ENCODE data around the gene KIF26B. TPM values are rescaled to one million over a fixed set of nuclear protein-coding genes. Genes with fewer than 3 reads are reported as not detected.

KIF26B gene
- total RNA-seq, 1 donor from 2014 or later = 3.8 TPM

DNA sequence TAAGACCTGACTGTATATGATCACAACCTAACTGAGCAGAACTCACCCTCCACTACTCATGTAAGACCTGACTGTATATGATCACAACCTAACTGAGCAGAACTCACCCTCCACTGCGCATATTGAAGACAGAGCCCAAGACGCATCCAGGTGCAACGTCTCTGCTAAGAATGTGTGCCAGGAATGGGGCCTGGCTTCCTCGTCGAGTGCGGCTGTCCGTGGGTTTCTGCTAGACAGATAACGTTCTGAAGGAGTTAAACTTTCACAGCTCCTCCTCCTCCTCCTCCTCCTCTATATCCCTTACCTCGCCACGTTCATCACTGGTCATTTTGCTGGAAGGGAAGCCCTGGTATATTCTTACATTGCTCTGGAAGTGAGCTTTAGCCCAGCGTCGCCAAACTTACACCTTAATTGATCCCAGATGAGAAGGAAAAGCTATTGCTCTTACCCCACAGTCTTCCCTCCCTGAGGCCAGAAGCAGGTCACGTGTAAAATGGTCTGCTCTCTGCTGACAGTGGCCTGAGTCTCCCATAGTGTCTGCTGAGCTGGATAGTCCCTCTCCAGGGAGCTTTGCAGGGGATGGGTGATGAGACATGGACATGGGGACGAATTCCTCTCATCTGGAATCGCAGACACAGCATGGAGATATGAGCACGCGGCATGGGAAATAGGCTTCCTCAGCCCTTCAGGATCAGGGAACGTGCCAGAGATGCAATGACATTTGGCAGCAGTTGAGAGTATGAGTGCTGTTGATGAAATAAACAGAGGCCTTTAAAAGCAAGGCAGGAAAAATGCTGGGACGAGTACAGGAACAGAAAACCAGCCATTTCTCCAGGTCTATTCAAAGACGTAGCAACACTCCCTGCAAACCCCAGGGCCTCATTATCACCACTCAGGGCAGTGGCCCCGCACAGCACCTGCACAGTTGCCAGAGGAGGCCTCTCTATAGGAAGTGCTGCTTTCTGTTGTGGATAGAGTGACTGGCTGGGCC lies 528.1 kb downstream of the KIF26B start:
- peak; percentile 55 for ATAC-seq
- DNase-seq (ENCODE audit: missing footprints) = no peak
- intact Hi-C loops (cut with DNase I) = no loop called here

DNA sequence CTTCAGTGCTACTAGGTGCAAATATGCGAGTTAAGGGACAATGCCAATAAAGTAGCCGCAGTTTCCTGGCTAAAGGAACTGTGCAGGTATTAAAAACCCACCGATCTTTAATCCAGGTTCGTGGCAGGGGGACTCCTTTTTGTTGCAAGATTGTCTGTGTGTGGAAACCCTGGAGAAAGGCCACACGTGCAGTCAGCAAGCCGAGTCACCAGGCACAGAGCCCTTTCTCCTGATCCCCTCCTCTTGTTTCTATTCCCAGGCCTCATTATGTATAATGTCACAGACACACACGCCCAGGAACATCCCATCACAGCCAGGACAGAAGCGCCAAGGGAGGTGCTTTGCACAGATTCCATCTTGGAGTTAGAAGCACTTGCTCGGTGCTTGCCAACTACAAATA lies 528.9 kb downstream of the KIF26B start:
- no peak for ATAC-seq
- intact Hi-C loops (cut with DNase I) = no loop called here
- DNase-seq (ENCODE audit: missing footprints) = no peak

DNA sequence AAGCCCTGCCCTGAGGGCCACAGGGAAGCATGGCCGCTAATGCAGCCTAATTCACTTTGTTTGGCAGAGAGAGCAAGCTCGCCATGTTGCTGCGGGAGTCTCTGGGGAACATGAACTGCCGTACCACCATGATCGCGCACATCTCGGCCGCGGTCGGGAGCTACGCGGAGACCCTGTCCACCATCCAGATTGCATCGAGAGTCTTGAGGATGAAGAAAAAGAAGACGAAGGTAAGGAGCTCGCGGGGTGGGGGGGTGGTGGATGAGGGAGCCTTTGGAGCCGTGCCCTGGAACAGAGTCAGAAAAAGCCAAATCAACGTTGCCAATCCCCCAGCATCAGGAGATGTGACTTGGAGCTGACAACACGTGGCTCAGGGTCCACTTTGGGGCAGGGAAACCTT lies 529.4 kb downstream of the KIF26B start:
- intact Hi-C loops (cut with DNase I) = no loop called here
- DNase-seq (ENCODE audit: missing footprints) (no peak), ATAC-seq (no peak)

DNA sequence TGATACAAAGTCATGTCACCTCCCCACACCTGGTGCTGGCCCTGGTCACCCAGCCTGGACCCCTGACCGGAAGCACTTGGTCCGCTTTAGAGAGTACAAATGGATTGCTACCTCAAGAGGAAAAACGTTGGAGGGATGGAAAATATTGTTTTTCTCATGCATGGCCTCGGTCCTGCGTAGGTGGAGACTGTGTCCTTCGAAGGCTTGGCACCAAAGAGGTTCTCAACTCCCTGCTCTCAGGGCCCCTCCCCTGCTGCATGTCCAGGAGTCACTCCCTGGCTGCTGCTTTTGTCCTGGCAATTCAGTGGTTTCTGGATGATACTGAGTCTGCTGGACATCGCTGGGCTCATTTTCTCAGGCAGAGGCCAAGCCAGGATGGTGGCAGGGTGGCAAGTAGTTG lies 529.8 kb downstream of the KIF26B start:
- ATAC-seq (no peak), DNase-seq (ENCODE audit: missing footprints) (no peak)
- intact Hi-C loops (cut with DNase I) = no loop called here

DNA sequence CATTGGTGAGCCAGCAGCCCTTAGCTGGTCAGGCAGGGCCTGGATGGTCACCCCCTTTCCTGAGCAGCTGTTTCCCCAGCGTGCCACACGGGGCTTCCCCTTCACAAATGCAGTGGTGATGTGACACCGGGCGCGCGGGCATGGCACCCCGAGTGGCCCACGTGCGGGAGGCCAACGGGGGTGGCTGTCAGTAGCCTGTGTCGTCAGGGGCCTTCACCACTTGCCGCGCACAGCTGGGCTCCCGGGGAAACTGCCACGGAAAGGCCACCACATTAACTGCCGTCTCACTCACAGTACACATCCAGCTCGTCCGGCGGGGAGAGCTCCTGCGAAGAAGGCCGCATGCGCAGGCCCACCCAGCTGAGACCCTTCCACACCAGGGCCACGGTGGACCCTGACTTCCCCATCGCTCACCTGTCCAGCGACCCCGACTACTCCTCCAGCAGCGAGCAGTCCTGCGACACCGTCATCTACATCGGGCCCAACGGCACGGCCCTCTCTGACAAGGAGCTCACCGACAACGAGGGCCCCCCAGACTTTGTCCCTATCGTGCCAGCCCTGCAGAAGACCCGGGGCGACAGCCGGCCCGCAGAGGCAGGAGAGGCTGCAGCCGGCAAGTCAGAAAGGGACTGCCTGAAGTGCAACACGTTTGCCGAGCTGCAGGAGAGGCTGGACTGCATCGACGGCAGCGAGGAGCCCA lies 530.5 kb downstream of the KIF26B start:
- intact Hi-C loops (cut with DNase I) = no loop called here
- DNase-seq (ENCODE audit: missing footprints) (no peak), ATAC-seq (no peak)

DNA sequence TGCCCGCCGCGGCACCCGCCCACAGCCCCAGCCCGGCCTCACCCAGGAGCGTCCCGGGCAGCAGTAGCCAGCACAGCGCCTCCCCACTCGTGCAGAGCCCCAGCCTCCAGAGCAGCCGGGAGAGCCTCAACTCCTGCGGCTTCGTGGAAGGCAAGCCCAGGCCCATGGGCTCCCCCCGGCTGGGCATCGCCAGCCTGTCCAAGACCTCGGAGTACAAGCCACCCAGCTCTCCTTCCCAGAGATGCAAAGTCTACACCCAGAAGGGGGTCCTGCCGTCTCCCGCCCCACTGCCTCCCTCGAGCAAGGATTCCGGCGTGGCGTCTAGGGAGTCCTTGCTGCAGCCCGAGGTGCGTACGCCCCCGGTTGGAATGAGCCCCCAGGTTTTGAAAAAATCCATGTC lies 531.2 kb downstream of the KIF26B start:
- DNase-seq (ENCODE audit: missing footprints) (no peak), ATAC-seq (no peak)
- intact Hi-C loops (cut with DNase I) = no loop called here

DNA sequence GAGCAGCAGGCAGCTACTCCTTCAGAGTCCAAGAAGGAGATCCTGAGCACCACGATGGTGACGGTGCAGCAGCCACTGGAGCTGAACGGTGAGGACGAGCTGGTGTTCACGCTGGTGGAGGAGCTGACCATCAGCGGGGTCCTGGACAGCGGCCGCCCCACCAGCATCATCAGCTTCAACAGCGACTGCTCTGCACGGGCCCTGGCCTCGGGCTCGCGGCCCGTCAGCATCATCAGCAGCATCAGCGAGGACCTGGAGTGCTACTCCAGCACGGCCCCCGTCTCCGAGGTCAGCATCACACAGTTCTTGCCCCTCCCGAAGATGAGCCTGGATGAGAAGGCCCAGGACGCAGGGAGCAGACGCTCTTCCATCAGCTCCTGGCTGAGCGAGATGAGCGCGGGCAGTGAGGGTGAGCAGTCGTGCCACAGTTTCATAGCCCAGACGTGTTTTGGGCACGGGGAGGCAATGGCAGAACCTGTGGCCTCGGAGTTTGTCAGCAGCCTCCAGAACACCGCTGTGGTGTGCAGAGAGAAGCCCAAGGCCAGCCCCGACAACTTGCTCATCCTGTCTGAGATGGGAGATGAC lies 531.8 kb downstream of the KIF26B start:
- intact Hi-C loops (cut with DNase I) = no loop called here
- ATAC-seq = no peak
- no peak for DNase-seq (ENCODE audit: missing footprints)

DNA sequence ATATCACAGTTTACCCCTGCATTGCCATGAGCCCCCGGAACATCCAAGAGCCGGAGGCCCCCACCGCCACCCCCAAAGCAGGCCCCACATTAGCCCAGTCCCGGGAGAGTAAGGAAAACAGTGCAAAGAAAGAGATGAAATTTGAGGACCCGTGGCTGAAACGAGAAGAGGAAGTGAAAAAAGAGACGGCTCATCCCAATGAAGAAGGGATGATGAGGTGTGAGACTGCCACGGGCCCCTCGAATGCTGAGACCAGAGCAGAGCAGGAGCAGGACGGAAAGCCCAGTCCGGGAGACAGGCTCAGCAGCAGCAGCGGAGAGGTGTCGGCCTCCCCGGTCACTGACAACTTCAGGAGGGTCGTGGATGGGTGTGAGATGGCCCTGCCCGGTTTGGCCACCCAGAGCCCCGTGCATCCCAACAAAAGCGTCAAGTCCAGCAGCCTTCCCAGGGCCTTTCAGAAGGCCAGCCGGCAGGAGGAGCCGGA lies 532.4 kb downstream of the KIF26B start:
- intact Hi-C loops (cut with DNase I) = no loop called here
- no peak for ATAC-seq
- DNase-seq (ENCODE audit: missing footprints) = no peak

DNA sequence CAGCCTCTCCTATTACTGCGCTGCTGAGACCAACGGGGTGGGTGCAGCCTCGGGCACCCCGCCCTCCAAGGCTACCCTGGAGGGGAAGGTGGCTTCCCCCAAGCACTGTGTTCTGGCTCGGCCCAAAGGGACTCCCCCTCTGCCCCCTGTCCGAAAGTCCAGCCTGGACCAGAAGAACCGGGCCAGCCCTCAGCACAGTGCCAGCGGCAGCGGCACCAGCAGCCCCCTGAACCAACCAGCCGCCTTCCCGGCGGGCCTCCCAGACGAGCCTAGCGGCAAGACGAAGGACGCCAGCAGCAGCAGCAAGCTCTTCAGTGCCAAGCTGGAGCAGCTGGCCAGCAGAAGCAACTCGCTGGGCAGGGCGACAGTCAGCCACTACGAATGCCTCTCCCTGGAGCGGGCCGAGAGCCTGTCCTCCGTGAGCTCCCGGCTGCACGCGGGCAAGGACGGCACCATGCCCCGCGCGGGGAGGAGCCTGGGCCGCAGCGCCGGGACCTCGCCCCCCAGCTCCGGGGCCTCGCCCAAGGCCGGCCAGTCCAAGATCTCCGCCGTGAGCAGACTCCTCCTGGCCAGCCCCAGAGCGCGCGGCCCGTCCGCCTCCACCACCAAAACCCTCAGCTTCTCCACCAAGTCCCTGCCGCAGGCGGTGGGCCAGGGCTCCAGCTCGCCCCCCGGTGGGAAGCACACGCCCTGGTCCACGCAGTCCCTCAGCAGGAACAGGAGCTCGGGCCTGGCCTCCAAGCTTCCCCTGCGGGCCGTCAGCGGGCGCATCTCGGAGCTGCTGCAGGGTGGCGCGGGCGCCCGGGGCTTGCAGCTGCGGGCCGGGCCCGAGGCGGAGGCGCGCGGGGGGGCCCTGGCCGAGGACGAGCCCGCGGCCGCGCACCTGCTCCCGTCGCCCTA lies 533.1 kb downstream of the KIF26B start:
- ATAC-seq = no peak
- intact Hi-C loops (cut with DNase I) = no loop called here
- DNase-seq (ENCODE audit: missing footprints) = no peak

DNA sequence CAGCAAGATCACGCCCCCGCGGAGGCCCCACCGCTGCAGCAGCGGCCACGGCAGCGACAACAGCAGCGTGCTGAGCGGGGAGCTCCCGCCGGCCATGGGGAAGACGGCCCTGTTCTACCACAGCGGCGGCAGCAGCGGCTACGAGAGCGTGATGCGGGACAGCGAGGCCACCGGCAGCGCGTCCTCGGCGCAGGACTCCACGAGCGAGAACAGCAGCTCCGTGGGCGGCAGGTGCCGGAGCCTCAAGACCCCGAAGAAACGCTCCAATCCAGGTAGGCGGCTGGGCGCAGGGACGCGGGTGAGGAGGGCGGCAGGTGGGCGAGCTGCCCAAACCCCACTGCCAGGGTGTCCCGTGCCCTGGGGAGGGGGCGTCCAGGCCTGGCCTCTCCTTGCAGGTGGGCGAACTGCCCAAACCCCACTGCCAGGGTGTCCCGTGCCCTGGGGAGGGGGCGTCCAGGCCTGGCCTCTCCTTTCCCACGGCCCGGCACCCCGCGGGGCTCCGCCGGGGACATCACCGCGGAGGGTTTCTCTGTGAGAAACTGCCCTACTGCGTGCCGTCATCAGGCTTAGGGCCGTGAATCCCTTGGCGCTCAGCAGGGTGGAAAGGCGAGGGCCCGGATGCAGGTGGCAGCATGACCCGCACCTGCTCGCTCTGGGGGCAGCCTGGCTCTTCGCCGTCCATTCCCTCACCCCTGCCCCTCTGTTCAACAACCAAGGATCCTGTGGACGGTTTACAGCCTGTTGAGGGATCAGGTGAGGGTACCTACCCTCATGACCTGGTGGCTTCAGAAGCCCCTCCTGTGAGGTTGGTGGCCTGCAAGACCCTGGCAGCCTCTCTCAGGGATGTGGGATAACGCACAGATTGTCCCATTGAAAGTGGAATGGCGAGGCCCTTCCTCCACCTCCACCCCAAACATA lies 534.0 kb downstream of the KIF26B start:
- ATAC-seq (no peak), DNase-seq (ENCODE audit: missing footprints) (no peak)
- intact Hi-C loops (cut with DNase I) = no loop called here

DNA sequence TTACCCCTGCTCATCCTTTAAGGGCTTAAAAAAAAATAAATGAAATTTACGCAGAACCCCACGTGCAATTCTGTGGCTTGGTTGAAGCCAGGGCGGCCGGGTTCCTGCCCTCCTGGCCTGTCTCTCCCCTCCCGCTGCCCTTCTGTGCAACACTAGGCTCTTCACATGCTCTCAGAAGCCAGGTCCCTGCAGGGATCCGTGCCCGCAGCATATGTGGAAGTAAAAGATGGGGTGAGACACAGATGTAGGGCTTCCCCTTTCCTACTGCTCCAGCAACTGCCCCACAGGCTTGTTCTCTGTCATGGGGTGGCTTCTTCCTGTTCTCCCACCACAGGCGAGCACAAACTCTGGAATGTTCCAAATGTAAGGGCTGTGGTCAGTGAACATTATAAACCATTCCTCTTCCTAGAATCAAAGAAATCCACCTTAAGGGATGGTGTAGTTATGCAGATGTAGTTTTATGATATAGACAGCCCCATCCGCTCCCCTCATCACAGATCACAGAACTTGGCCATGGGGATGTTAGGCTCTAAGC lies 535.4 kb downstream of the KIF26B start:
- DNase-seq (ENCODE audit: missing footprints) (no peak), ATAC-seq (no peak)
- intact Hi-C loops (cut with DNase I) = no loop called here

DNA sequence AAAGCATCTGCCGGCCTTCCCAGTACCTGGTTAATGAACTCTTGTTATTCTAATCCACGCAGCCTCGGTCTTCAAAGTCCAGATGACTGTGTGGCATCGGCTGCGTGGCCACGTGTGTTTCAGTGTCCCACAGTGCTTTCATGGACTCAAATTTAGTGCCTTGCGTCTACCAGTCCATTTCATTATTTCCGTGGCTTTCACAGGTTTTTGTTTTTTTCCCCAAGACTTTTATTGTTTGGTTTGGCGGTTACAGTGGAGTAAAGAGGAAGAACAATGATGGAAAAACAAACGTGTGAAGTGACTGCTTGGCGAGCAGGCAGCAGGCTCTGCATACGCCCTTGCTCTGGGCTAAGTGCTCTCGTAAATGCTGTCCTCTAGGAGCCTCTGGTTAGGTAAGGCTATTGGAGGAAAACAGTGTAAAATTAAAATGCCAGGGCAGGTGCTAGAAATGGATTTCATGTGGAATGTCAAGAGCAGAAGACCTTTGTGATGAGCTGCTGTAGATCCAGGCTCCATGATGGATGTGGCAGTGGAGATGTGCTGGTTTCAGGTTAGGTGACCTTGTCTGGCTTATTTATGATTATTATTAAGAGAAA lies 536.3 kb downstream of the KIF26B start:
- intact Hi-C loops (cut with DNase I) = no loop called here
- ATAC-seq = no peak
- no peak for DNase-seq (ENCODE audit: missing footprints)

DNA sequence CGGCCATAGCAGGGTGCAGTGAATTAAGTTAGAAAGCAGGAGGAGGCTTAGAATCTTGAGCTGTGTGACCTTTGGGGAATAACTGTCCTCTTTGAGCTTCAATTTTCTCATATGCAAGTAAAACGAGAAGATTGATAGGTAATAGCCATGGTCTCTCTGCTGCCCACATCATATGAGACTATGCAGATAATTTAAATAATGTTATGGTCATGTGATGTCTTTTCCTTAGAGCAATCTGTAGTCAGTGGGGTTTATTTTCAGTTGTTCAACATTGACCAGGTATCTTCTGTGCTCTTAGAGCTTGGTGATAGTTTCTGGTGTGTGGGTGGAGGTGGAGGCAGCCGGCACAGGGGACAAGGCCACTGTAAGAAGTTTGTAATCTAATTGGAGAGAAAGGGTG lies 537.1 kb downstream of the KIF26B start:
- intact Hi-C loops (cut with DNase I) = no loop called here
- no peak for ATAC-seq

DNA sequence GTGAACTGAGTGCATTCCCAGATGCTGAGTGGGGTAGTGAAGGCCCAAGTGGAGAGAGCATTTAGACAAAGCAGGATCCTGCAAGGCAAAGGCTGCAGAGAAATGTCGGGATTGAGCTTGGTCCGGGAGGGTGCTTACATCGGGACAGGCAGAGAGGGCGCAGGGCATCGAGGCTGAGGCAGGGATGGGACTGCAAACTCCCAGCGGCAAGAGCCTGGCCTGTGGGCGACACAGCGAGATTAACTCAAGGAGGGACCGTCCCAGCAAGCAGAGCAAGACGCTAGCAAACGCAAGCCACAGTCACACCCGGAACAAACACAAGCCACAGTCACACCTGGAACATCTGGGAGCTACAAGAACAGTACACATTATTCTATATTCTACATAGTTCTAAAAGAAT lies 537.5 kb downstream of the KIF26B start:
- ATAC-seq (no peak), DNase-seq (ENCODE audit: missing footprints) (no peak)
- intact Hi-C loops (cut with DNase I) = no loop called here

More for the DNA sequence above, 537.1 kb downstream of the KIF26B start:
- DNase-seq (ENCODE audit: missing footprints) = no peak

DNA sequence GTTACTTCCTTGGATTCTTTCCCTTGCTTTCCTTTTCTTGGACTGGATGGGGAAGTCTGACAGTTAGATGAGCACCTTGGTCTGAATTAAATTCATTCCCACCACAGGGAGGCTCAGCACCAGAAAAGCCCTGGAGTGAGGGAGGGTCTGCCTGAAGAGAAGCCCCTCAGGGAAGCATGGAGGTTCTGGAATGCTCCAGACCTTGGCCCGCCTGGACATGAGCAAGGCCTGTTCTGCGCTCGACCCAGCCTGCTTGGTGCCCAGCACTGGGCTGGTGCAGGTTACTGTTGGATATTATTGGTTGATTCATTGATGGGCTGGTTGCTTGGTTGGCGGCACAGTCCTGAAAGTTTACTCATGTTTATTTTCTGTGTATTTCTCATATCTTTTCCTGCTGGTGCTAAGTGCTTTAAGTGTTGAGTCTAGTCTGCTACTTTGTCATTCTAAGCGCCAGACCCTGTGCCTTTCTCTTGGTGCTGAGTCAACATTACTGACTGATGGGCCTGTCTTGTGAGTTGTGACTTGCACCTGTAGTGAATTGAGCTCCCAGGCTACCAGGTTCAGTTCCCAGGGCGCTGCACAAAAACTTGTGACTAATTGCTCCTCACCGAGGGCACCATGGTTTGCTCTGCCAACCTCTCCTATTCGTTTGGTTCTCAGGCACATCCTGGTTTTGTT lies 538.5 kb downstream of the KIF26B start:
- DNase-seq (ENCODE audit: missing footprints) (no peak), ATAC-seq (no peak)
- intact Hi-C loops (cut with DNase I) = no loop called here

DNA sequence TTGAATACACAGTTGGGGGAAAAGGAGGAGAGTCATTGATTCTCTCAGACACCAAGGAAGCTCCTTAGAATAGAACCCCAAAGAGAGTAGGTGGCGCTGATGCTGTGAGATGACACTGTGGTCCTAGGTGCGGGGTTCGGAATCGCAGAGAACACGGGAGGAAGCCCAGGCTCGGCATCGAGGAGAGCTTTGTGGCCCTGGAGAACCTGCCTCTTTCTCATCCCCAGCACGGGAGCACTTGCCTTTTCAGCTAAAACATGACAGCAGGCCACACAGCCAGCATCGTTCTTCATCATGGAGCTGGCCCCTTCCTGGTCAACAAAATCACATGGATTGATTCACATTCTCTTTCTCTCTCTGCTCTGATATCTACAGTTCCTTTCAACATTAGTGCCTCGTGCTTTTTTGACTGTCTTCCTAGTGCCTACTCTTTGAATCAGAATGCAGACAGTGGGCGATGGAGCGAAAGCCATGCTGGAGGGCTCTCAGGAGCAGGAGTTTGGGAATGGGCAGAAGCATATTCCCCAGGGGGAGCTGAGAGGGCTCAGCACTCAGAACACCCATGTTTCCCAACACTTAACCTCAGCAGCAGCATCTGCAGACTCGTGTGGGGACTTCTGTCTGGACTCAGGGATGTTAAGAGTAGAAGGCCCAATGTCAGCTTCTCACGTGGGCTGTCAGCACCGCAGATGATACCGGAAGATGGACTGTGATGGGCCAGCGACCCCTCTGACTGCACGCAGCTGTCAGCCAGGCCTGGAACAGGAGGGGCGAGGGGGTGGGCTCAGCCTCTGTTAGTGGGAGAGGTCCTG lies 539.4 kb downstream of the KIF26B start:
- intact Hi-C loops (cut with DNase I) = no loop called here

More for the DNA sequence above, 539.4 kb downstream of the KIF26B start:
- ATAC-seq = no peak
- DNase-seq (ENCODE audit: missing footprints) = no peak

Measured in Right ventricle myocardium inferior (tissue), 1 donor.